ENCODE results near the gene BRSK1.

GRCh38 chr19:55285229-55285890 is 1.6 kb downstream of the BRSK1 start:
- TF ChIP-seq POLR2AphosphoS5 (IDR thresholded peaks at IDR 0.05) (no peak), CTCF (IDR thresholded peaks at IDR 0.05) (no peak), POLR2A (IDR thresholded peaks at IDR 0.05) (no peak)
